Breast epithelium (tissue), 3 donors: Measurements from ENCODE around the gene MCM7.
A peak's percentile ranks its signal among the peaks of the same experiment; 100 is the strongest.

Experiments used
- CTCF ChIP-seq, 3 donors: fragments of 450-650 bp; IDR thresholded peaks; one replicate each; pipeline ENCODE4 v1.5.1; 2016 to 2017; ENCODE audit warnings: antibody characterized with exemption in 3 of 3, mild to moderate bottlenecking in 3 of 3, moderate library complexity in 3 of 3
- POLR2A ChIP-seq: fragments of 450-650 bp; IDR thresholded peaks from one replicate; pipeline ENCODE4 v1.6.1; 2016; ENCODE audit warnings: antibody characterized with exemption, mild to moderate bottlenecking, moderate library complexity

DNA sequence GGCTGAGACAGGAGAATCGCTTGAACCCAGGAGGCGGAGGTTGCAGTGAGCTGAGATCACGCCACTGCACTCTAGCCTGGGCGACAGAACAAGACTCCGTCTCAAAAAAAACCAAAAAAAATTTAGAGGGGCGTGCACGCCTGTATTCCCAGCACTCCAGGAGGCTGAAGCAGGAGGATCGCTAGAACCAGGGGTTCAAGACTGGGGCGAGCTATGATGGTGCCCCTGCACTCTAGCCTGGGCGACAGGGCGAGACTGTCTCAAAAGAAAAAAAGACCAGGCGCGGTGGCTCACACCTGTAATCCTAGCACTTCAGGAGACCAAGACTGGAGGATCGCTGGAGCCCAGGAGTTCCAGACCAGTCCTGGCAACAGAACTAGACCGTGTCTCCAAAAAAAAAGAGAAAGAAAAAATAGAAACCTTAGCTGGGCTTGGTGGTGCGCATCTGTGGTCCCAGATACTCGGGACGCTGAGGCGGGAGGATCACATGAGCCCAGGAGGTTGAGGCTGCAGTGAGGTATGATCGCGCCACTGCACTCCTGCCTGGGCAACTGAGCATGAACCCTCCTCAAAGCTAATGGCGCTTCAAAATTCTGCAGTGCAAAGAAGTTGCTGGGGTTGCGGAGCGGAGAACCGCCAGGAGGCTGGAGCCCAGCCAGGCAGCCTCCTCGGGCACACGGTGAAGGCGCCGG is 25.2 kb upstream of the MCM7 start:
- peak in 2 of 3 donors; percentile 15 to 32 for TF ChIP-seq CTCF (IDR thresholded peaks at IDR 0.05)
- no peak for TF ChIP-seq POLR2A
